Ectodermal cell (in vitro differentiated cells): Measurements from ENCODE around the gene MMP25.
"Not testable (repeated sequence)": the region's sequence is repeated elsewhere in the genome, so short reads cannot be mapped to it uniquely, and the experiment has no call there.

ENCODE experiments used
- H3K27ac ChIP-seq: 2 replicates; pipeline ENCODE4 v1.7.0; 2013; ENCODE audit warnings: mild to moderate bottlenecking, low read depth, low read length; ENCODE audit not compliant: insufficient read depth, poor library complexity, severe bottlenecking
- H3K27me3 ChIP-seq: 2 replicates; pipeline ENCODE4 v1.7.0; 2013; ENCODE audit warnings: mild to moderate bottlenecking, low read length; ENCODE audit not compliant: insufficient read depth, control insufficient read depth, poor library complexity, severe bottlenecking
- H3K36me3 ChIP-seq: one replicate; pipeline ENCODE4 v1.7.0; 2013; ENCODE audit warnings: low read length; ENCODE audit not compliant: control insufficient read depth, insufficient read depth
- H3K4me1 ChIP-seq: one replicate; pipeline ENCODE4 v1.7.0; 2013; ENCODE audit warnings: low read length; ENCODE audit not compliant: control insufficient read depth, insufficient read depth
- H3K4me3 ChIP-seq: 2 replicates; pipeline ENCODE4 v1.7.0; 2013; ENCODE audit warnings: low read depth, low read length, control low read depth; ENCODE audit not compliant: insufficient read depth
- H3K9me3 ChIP-seq: 2 replicates; pipeline ENCODE4 v1.7.0; 2013; ENCODE audit warnings: mild to moderate bottlenecking, low read length, moderate library complexity; ENCODE audit not compliant: control insufficient read depth
- WGBS, 2 experiments: methylation state at CpG; one replicate each; pipeline ENCODE4 v1.1.7; 2013; ENCODE audit warnings: missing lambda C conversion rate in 2 of 2; 5-methylcytosine and 5-hydroxymethylcytosine counted together

MMP25 gene

DNA sequence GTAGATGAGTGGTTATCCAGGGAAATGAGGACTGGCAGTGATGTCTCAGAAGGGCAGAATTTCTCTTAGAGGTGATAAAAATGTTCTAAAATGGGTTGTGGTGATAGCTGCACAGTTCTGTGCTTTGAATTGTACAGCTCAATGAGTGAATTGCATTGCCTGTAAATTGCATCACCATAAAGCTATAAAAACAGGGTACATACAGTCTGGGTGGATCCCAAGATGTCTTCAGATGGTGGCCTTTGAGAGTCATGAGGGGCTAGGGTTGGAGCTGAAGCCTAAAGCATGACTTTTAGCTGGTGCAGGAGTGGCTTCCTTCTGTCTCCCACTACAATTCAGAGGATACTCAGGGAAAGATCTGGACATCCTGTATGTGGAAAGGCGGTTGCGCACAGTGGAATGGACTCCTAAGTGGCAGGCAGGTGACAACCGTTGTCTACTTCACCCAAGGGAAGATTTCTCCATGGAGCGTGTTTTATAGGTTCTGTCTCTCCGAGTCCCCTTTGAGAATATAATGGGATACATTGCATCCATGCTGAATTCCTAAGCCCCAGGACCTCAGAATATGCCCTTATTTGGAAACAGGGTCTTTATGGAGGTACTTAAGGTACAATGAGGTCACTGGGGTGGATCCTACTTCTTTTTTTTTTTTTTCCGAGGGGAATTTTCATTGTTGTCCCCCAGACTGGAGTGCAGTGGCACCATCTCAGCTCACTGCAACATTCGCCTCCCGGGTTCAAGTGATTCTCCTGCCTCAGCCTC, 17.4 kb downstream of the MMP25 start:
- H3K27ac ChIP-seq = no peak overlapping the region

DNA sequence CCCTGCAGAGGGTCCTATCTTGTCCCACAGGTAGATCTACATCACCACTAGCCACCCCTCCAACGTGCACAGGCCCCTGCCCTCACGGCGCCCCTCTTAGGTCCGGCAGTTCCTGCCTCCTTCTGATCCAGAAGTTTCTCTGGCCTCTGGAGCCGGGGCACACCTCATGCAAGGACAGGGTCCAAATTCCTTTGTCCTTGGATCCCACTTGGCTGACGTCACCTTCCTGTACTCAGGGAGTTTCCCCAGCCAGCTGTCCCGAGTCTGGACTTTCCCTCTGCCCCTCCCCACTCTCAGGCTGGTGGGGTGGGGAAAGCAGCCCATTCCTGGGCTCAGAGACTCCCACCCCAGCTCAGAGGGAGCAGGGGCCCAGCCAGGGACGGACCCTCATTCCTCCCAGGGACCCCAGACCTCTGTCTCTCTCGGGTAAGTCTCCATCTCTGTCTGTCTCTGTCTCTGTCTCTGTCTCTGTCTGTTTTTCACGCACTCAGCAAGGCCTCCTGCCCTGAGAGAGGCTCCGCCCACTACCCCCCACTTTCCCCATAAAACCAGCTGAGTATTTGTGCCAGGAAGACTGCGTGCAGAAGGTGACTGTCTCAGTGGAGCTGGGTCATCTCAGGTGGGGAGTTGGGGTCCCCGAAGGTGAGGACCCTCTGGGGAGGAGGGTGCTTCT, 18.8 kb downstream of the MMP25 start, which contains the start of gene IL32:
TSS of gene IL32 (plus strand) at position 572 of the 673 bp plus-strand sequence. CDS start 172 bp downstream, outside the sequence.
- no peaks in the 10 kb centered on the region for H3K4me1 ChIP-seq
- 82 to 83% methylated on average over 13 of the region's 13 CpGs for WGBS, 2 experiments
- no peak within 1 kb of the TSS for H3K27ac ChIP-seq
- H3K9me3 ChIP-seq = no peaks in the 10 kb centered on the region
- H3K36me3 ChIP-seq = no peaks in the 10 kb centered on the region
- no peak within 1 kb of the TSS for H3K4me3 ChIP-seq
- H3K27me3 ChIP-seq = peaks cover 6% of the 10 kb centered on the region

More for the DNA sequence above, 17.4 kb downstream of the MMP25 start:
- Histone ChIP-seq H3K4me3 (no peak overlapping the region), H3K27me3 (peaks cover 8% of the 10 kb centered on the region), H3K9me3 (no peaks in the 10 kb centered on the region), H3K36me3 (no peaks in the 10 kb centered on the region), H3K4me1 (peaks cover 6% of the 10 kb centered on the region)
- WGBS, 2 experiments = 88 to 91% methylated on average over 8 of the region's 8 CpGs

DNA sequence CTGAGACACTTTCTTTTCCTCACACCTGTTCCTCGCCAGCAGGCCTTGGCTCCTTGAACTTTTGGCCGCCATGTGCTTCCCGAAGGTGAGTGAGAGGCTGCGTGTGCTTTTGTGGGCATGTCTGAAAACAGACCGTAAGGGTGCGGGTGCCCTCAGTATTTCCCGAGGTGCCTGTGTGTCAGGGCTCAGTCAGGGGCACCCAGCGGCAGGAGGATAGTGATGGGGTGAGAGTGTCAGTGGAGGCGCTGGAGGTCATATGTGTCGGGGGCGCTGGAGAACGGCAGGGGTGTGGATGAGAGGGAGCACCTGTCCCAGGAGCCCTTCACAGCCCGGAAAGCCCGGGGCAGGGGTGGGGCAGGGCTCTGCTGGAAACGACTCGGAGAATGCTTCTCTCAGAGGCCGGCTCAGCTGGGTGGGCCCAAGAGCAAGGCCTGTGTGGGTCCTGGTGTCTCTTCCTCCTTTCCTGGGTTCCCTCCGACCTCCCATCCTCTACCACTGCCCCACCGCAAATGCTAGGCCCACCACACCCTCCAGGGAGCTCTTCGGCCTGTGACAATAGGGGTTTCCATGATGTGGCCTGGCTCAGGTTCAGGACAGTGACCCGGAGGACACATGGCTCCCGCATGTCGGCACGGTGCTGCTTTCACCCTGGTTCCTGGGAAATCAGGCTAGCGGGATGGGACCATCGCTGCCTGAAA, 19.5 kb downstream of the MMP25 start:
- Histone ChIP-seq H3K9me3 (no peaks in the 10 kb centered on the region), H3K36me3 (no peaks in the 10 kb centered on the region), H3K27me3 (no peaks in the 10 kb centered on the region), H3K4me3 (no peak overlapping the region), H3K4me1 (no peaks in the 10 kb centered on the region), H3K27ac (no peak overlapping the region)
- 92% methylated on average over 26 of the region's 26 CpGs for WGBS, 2 experiments

DNA sequence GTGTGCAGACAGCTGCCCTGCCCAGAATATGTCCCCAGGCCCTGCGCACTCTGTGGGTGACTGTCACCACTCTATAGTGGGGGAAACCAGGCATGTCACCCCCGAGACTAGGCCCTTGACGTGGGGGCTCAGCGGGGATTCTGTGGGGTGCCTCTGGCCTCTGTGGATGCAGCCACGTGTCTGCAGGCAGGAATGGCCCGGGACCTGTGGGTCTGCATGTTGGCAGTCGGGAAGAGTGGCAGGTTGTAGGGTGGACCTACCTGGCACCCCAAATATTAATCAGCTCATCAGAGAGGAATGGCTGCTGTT, 20.0 kb downstream of the MMP25 start:
- H3K4me3 ChIP-seq = no peak overlapping the region
- no peak overlapping the region for H3K27ac ChIP-seq
- no peaks in the 10 kb centered on the region for H3K36me3 ChIP-seq
- no peaks in the 10 kb centered on the region for H3K9me3 ChIP-seq
- WGBS, 2 experiments = 92 to 95% methylated on average over 7 of the region's 7 CpGs
- H3K27me3 ChIP-seq = no peaks in the 10 kb centered on the region
- H3K4me1 ChIP-seq = no peaks in the 10 kb centered on the region

DNA sequence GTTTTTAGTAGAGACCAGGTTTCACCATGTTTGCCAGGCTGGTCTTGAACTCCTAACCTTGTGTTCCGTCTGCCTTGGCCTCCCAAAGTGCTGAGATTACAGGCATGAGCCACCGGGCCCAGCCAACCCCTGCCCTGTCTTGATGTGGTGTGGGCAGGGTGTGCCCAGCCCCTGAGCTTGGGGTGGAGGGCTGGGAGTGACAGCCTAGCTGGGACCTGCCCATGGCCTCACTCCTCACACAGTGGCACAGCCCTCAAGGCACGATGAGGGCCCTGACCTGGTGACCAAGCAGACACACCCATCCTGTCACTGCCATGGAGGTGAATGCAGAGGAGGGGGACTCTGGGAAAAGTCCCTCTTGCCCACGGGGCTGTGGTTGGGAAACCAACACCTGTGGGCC, 22.1 kb downstream of the MMP25 start:
- Histone ChIP-seq H3K4me1 (no peaks in the 10 kb centered on the region), H3K36me3 (no peaks in the 10 kb centered on the region), H3K27me3 (no peaks in the 10 kb centered on the region), H3K9me3 (no peaks in the 10 kb centered on the region), H3K4me3 (no peak overlapping the region), H3K27ac (no peak overlapping the region)
- WGBS, 2 experiments = 87 to 97% methylated on average over 4 of the region's 4 CpGs

DNA sequence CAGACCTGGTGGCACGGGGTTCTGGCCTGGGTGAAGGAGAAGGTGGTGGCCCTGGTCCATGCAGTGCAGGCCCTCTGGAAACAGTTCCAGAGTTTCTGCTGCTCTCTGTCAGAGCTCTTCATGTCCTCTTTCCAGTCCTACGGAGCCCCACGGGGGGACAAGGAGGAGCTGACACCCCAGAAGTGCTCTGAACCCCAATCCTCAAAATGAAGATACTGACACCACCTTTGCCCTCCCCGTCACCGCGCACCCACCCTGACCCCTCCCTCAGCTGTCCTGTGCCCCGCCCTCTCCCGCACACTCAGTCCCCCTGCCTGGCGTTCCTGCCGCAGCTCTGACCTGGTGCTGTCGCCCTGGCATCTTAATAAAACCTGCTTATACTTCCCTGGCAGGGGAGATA, 22.8 kb downstream of the MMP25 start:
- H3K36me3 ChIP-seq, H3K9me3 ChIP-seq, H3K27ac ChIP-seq, H3K4me1 ChIP-seq, H3K27me3 ChIP-seq, H3K4me3 ChIP-seq: not testable (repeated sequence)
- 94 to 95% methylated on average over 10 of the region's 11 CpGs for WGBS, 2 experiments

DNA sequence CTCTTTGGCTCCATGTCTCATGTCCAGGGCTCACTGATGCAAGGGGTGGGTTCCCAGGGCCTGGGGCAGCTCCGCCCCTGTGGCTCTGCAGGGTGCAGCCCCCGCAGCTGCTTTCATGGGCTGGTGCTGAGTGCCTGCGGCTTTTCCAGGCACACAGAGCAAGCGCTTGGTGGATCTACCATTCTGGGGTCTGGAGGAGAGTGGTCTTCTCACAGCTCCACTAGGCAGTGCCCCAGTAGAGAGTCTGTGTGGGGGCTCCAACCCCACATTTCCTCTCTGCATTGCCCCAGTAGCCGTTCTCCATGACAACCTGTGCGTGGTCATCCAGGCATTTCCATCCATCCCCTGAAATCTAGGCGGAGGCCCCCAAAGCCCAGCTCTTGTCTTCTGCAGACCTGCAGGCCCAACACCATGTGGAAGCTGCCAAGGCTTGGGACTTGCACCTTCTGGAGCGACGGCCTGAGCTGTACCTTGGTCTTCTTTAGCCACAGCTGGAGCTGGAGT, 24.3 kb downstream of the MMP25 start:
- no peaks in the 10 kb centered on the region for H3K4me1 ChIP-seq
- no peaks in the 10 kb centered on the region for H3K27me3 ChIP-seq
- no peak overlapping the region for H3K4me3 ChIP-seq
- no peaks in the 10 kb centered on the region for H3K36me3 ChIP-seq
- 83 to 86% methylated on average over 9 of the region's 9 CpGs for WGBS, 2 experiments
- H3K9me3 ChIP-seq = no peaks in the 10 kb centered on the region
- H3K27ac ChIP-seq = no peak overlapping the region

DNA sequence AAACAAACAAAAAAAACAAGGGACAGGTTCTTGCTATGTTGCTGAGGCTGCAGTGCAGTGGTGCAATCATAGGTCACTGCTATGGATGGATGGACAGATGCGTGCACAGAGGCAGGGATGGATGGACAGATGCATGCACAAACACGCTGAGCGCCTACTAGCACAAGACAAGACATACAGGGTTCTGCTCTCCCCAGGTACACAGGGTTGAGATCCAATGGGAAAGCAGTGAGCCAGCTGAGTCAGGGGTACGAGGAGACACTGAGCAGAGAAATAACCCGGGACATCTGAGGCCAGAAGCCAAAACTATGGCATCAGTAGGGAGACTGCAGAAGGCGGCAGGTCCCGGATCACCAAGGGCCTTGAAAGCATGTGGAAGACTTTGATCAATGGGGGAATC, 25.3 kb downstream of the MMP25 start:
- 91 to 93% methylated on average over 7 of the region's 7 CpGs for WGBS, 2 experiments

DNA sequence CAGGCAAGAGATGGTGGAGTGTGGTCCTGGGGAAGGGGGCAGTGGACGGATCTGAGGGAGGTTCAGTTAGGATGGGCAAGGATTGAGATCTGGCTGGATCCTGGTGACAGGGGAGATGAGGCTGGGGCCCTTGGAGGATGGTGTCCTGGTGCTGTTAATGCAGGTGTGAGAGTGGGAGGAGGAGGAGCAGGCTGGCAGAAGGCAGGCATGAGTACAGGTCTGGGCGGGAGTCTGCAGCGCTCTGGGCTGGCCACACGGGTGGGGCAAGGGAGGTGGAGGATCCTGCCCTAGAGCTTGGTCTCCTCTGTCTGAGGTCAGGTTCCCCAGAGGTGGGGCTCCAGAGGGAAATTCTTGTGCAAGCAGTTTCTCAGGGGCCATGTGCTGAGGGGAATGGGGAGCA, 25.8 kb downstream of the MMP25 start:
- not testable (repeated sequence) for H3K27me3 ChIP-seq, H3K27ac ChIP-seq, H3K36me3 ChIP-seq, H3K9me3 ChIP-seq, H3K4me3 ChIP-seq, H3K4me1 ChIP-seq
- WGBS, 2 experiments = 90 to 95% methylated on average over 3 of the region's 4 CpGs

More for the DNA sequence above, 25.3 kb downstream of the MMP25 start:
- no peaks in the 10 kb centered on the region for H3K27me3 ChIP-seq
- no peak overlapping the region for H3K4me3 ChIP-seq
- no peaks in the 10 kb centered on the region for H3K4me1 ChIP-seq
- H3K36me3 ChIP-seq = no peaks in the 10 kb centered on the region
- no peak overlapping the region for H3K27ac ChIP-seq
- no peaks in the 10 kb centered on the region for H3K9me3 ChIP-seq

DNA sequence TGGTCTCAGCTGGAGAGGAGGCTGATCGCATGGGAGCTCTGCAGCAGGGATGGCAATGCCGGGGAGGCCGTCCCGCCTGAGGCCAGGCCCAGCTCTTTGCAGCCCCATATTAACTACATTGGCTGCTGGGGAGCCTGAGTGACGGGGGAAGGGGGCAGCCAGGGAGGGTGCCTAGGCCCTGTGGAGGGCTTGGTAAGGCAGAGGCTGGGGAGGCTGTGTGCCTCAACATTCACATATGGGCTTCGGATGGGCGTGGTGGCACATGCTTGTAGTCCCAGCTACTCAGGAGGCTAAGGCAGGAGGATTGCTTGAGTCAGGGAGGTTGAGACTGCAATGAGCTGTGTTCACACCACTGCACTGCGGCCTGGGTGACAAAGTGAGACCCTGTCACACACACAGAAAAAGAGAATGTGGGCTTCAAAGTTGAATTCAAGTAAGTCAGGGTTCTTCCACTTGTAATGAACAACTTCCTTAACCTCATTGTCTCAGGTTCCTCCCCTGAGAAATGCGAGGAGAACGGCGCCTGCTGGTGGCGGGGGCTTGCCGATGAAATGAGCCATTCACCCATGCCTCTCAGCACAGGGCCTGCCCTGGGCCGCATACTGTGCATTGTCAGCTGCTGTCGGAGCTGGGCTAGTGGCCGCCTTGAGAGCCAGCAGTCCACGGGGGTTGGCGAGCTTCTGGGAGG, 26.4 kb downstream of the MMP25 start:
- not testable (repeated sequence) for H3K4me3 ChIP-seq, H3K9me3 ChIP-seq, H3K36me3 ChIP-seq, H3K27me3 ChIP-seq, H3K27ac ChIP-seq, H3K4me1 ChIP-seq
- WGBS, 2 experiments = 71 to 72% methylated on average over 7 to 12 of the region's 18 CpGs
